ENCODE results near the gene TOP2B.

DNA sequence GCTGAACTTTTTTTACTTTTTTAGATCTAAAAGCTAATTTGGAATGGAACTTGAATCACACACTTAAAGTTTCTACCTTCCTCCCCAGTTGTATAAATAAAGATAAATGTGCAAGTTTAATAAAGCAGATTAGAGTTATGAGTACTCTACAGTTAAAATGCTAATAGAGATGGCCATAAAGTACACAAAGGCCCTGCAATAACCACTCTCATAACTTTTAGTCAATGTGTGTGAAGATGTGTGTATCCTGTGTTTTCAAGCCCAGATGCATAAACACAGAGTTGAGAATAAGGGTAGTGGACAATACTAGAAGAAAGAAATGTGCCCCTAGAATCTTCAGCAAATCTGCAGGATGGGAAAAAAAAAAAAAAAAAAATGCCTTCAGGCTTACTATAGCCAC lies 45.3 kb downstream of the TOP2B start:
- no peak for TF ChIP-seq EZH2 (IDR thresholded peaks at IDR 0.05; ENCODE audit: low read length)
- TF ChIP-seq, protein P1, sequence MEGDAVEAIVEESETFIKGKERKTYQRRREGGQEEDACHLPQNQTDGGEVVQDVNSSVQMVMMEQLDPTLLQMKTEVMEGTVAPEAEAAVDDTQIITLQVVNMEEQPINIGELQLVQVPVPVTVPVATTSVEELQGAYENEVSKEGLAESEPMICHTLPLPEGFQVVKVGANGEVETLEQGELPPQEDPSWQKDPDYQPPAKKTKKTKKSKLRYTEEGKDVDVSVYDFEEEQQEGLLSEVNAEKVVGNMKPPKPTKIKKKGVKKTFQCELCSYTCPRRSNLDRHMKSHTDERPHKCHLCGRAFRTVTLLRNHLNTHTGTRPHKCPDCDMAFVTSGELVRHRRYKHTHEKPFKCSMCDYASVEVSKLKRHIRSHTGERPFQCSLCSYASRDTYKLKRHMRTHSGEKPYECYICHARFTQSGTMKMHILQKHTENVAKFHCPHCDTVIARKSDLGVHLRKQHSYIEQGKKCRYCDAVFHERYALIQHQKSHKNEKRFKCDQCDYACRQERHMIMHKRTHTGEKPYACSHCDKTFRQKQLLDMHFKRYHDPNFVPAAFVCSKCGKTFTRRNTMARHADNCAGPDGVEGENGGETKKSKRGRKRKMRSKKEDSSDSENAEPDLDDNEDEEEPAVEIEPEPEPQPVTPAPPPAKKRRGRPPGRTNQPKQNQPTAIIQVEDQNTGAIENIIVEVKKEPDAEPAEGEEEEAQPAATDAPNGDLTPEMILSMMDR (optimal IDR thresholded peaks at IDR 0.05 in 1 of 3, IDR thresholded peaks at IDR 0.05 in 1 of 3, conservative IDR thresholded peaks at IDR 0.05 in 1 of 3; ENCODE audit: extremely low read depth in 1 of 3, insufficient read depth in 2 of 3, low read length in 3 of 3) = no peak
